Natural killer cell (primary cell): ENCODE measurements around the gene PDE10A. TPM values are rescaled to one million over a fixed set of nuclear protein-coding genes. Genes with fewer than 3 reads are reported as not detected.

Experiments
- ATAC-seq, 3 donors: fragments of 150-1000 bp in 2 of 3; fragments of 200-7000 bp in 1 of 3; cut with Tn5 transposase; 1 replicate in 1 of 3; 2 replicates in 2 of 3; pipeline ENCODE4 v1.10.0; 2021; ENCODE audit warnings: mild to moderate bottlenecking in 2 of 3, moderate library complexity in 2 of 3
- DNase-seq, 2 donors: peaks; one replicate each; pipeline versions ENCODE4 v3.0.0 to v3.0.0-alpha.2; 2013 to 2021; ENCODE audit warnings: mixed read lengths in 1 of 2
- H3K27ac ChIP-seq: one replicate; pipeline ENCODE4 v1.5.1; 2013; ENCODE audit warnings: mild to moderate bottlenecking, low read length
- H3K27me3 ChIP-seq: one replicate; pipeline ENCODE4 v1.6.1; 2013; ENCODE audit warnings: low read length; ENCODE audit not compliant: control insufficient read depth, insufficient read depth
- H3K36me3 ChIP-seq: one replicate; pipeline ENCODE4 v1.6.1; 2013; ENCODE audit warnings: low read length; ENCODE audit not compliant: control insufficient read depth, insufficient read depth
- H3K4me1 ChIP-seq: one replicate; pipeline ENCODE4 v1.6.1; 2013; ENCODE audit warnings: low read length; ENCODE audit not compliant: control insufficient read depth, insufficient read depth
- H3K4me3 ChIP-seq: one replicate; pipeline ENCODE4 v1.5.1; 2013; ENCODE audit warnings: low read length
- H3K9me3 ChIP-seq: one replicate; pipeline ENCODE4 v1.6.1; 2013; ENCODE audit warnings: low read length; ENCODE audit not compliant: control insufficient read depth, insufficient read depth
- H3K27ac Mint-ChIP-seq, 2 donors: one replicate each; pipeline ENCODE4 v1.8.0; 2022; ENCODE audit warnings: mild to moderate bottlenecking in 2 of 2, mixed read lengths in 2 of 2, moderate library complexity in 1 of 2
- H3K27me3 Mint-ChIP-seq, 2 donors: one replicate each; pipeline ENCODE4 v1.8.0; 2022; ENCODE audit warnings: low read depth in 2 of 2, mixed read lengths in 2 of 2
- H3K36me3 Mint-ChIP-seq: one replicate; pipeline ENCODE4 v1.8.0; 2022; ENCODE audit warnings: mixed read lengths
- H3K4me1 Mint-ChIP-seq, 2 donors: one replicate each; pipeline ENCODE4 v1.8.0; 2022; ENCODE audit warnings: mixed read lengths in 2 of 2
- H3K4me3 Mint-ChIP-seq: one replicate; pipeline ENCODE4 v1.8.0; 2022; ENCODE audit warnings: mild to moderate bottlenecking, moderate library complexity, mixed read lengths
- H3K9me3 Mint-ChIP-seq, 2 donors: one replicate each; pipeline ENCODE4 v1.8.0; 2022; ENCODE audit warnings: mixed read lengths in 2 of 2
- WGBS: methylation state at CpG from one replicate; pipeline ENCODE4 v1.1.7; 2013; ENCODE audit warnings: missing lambda C conversion rate; ENCODE audit not compliant: insufficient coverage; 5-methylcytosine and 5-hydroxymethylcytosine counted together
- intact Hi-C: fragments of 100-400 bp; cut with micrococcal nuclease; formaldehyde crosslinking; loops from one replicate; pipeline ENCODE4 v1.14.2; 2022
- total RNA-seq, 4 donors: library from RNA; stranded (reverse); fragments of 120-200 nt in 1 of 4; gene quantifications; one replicate each; pipeline versions ENCODE4 v1.2.3 to v1.2.4, GENCODE V29; 2013 to 2022
- TF ChIP-seq, protein P1 (sequence below): fragments of 200-600 bp; IDR thresholded peaks from one replicate; pipeline ENCODE4 v1.8.0; 2022; ENCODE audit warnings: antibody characterized with exemption

PDE10A gene
- total RNA-seq, 3 donors from 2014 or later (not counting 1 experiment from before 2014, with no cell fraction given): not detected

DNA sequence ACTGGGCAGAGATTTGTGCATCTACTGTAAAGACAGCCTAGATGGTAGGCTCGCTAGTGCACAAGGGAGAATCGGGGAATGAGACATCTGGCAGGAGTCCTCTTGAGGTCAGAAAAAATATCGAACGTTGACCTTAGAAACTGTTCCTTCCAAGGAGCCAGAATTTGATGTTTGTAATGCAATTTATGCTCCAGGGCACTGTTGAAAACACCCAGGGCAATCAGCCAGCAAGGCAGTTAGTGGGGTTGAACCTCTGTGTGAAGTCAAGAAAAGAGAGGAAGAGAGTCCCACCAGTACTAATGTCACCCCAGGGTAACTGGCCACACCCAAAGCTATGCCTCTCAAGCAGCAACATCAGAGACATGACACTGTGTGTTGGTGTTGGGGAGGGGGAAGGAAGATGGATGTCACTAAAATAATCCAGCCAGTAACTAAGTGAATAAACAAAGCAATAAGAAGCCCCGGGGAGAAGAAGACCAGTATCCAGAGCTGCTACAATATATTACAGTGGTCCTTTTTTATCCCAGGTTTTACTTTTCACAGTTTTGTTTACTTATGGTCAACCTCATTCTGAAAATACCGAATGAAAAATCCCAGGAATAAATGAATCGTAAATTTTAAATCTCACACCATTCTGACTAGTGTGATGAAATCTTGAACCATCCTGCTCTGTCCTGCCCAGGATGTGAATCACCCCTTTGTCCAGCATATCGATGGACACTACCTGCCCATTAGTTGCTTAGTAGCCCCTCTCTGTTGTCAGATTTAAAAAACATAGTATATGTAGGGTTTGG lies 32.9 kb upstream of the PDE10A start:
- Histone ChIP-seq H3K4me3 (no peak overlapping the region), H3K9me3 (no peaks in the 10 kb centered on the region), H3K36me3 (no peaks in the 10 kb centered on the region), H3K4me1 (no peaks in the 10 kb centered on the region), H3K27me3 (no peaks in the 10 kb centered on the region), H3K27ac (no peak overlapping the region)
- Mint-ChIP-seq H3K4me1 (no peaks in the 10 kb centered on the region), H3K27me3 (peaks cover 2 to 7% of the 10 kb centered on the region in 2 donors), H3K4me3 (no peak overlapping the region), H3K27ac (no peak overlapping the region), H3K36me3 (no peaks in the 10 kb centered on the region), H3K9me3 (peaks cover 2 to 9% of the 10 kb centered on the region in 2 donors)
- DNase-seq (no peak), ATAC-seq (no peak)
- intact Hi-C loops: no loop called here
- 90% methylated on average over 8 of the region's 8 CpGs for WGBS
- TF ChIP-seq, protein P1, sequence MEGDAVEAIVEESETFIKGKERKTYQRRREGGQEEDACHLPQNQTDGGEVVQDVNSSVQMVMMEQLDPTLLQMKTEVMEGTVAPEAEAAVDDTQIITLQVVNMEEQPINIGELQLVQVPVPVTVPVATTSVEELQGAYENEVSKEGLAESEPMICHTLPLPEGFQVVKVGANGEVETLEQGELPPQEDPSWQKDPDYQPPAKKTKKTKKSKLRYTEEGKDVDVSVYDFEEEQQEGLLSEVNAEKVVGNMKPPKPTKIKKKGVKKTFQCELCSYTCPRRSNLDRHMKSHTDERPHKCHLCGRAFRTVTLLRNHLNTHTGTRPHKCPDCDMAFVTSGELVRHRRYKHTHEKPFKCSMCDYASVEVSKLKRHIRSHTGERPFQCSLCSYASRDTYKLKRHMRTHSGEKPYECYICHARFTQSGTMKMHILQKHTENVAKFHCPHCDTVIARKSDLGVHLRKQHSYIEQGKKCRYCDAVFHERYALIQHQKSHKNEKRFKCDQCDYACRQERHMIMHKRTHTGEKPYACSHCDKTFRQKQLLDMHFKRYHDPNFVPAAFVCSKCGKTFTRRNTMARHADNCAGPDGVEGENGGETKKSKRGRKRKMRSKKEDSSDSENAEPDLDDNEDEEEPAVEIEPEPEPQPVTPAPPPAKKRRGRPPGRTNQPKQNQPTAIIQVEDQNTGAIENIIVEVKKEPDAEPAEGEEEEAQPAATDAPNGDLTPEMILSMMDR: no peak

DNA sequence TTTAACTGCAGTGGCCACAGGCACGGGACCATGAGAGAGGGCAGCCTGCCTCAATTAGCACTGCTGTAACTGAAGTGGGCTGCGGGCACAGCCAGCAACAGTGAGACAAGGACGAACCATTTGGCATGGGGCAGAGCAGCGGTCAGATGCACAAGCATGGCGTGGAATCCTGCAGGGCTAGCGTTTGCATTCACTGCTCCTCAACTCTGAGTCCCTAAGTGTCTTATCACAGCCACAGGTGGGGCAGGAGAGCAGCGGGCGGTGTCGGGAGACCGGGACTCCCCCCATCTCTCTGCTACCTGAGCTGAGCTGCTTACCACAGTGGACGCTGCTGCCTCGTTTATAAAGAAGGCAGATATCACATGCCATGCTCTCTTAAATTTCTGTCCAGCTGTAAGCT lies 31.3 kb upstream of the PDE10A start:
- no peaks in the 10 kb centered on the region for H3K36me3 Mint-ChIP-seq
- no peaks in the 10 kb centered on the region for H3K9me3 ChIP-seq
- H3K36me3 ChIP-seq: no peaks in the 10 kb centered on the region
- 78% methylated on average over 12 of the region's 12 CpGs for WGBS
- H3K27ac Mint-ChIP-seq: no peak overlapping the region
- no peak overlapping the region for H3K27ac ChIP-seq
- no peaks in the 10 kb centered on the region for H3K27me3 ChIP-seq
- intact Hi-C loops: no loop called here
- TF ChIP-seq, protein P1: no peak
- H3K27me3 Mint-ChIP-seq: peaks cover 5 to 7% of the 10 kb centered on the region in 2 donors
- no peaks in the 10 kb centered on the region for H3K4me1 Mint-ChIP-seq
- H3K4me3 ChIP-seq: no peak overlapping the region
- DNase-seq (no peak), ATAC-seq (no peak)
- H3K9me3 Mint-ChIP-seq: peaks cover 2 to 11% of the 10 kb centered on the region in 2 donors
- H3K4me1 ChIP-seq: no peaks in the 10 kb centered on the region
- H3K4me3 Mint-ChIP-seq: no peak overlapping the region

DNA sequence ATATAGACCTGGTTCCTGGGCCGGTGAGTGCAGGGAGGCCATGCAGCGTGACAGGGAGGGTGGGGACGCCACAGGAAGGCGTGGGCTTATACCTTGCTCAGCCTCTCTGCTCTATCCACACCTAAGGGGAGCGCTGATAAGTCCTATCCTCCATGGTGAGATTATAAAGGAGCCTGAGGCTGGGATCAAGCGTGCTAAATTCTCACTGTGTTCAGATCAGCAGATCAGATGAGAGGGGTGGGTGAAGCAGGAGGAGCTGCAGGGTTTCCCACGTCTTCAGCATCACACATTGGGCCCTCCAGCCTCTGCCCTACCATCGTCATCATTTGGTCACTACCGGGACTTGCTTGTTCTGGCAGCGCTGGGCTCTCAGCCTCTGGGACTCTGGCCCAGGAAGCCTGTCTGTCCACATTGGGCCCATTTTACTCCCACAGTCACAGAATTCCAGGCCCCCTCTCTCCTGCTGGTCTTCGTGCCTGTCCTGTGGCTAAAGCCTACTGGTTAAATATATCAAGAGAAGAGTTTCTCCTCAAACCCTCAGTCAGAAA lies 29.1 kb upstream of the PDE10A start:
- Mint-ChIP-seq H3K27me3 (peaks cover 2 to 7% of the 10 kb centered on the region in 2 donors), H3K36me3 (no peaks in the 10 kb centered on the region), H3K4me1 (no peaks in the 10 kb centered on the region), H3K27ac (no peak overlapping the region), H3K4me3 (no peak overlapping the region), H3K9me3 (peaks cover 0 to 6% of the 10 kb centered on the region in 2 donors)
- 68% methylated on average over 9 of the region's 11 CpGs for WGBS
- Histone ChIP-seq H3K4me3 (no peak overlapping the region), H3K27me3 (no peaks in the 10 kb centered on the region), H3K9me3 (no peaks in the 10 kb centered on the region), H3K36me3 (no peaks in the 10 kb centered on the region), H3K27ac (no peak overlapping the region), H3K4me1 (no peaks in the 10 kb centered on the region)
- ATAC-seq (no peak), DNase-seq (no peak)
- intact Hi-C loops: no loop called here
- TF ChIP-seq, protein P1: no peak
